ENCODE results near the gene UBE2L5. TPM values are rescaled to one million over a fixed set of nuclear protein-coding genes. Genes with fewer than 3 reads are reported as not detected.

The UBE2L5 gene
- total RNA-seq, 1 experiment from 2014 or later = not detected

GRCh38 chr13:30382836-30383525 lies 39.3 kb upstream of the UBE2L5 start:
- Mint-ChIP-seq H3K9me3 (ENCODE audit: unreplicated experiment) (no peaks in the 10 kb centered on the region), H3K4me3 (ENCODE audit: unreplicated experiment) (no peak overlapping the region), H3K36me3 (ENCODE audit: insufficient read depth, unreplicated experiment) (no peaks in the 10 kb centered on the region), H3K27me3 (ENCODE audit: insufficient read depth, unreplicated experiment) (peaks cover 17% of the 10 kb centered on the region), H3K4me1 (ENCODE audit: insufficient read depth, unreplicated experiment) (no peaks in the 10 kb centered on the region), H3K27ac (ENCODE audit: low read depth, unreplicated experiment) (no peak overlapping the region)
- no peak for DNase-seq (ENCODE audit: unreplicated experiment)
- no TSS peak for BruUV-seq (replicated peaks)
- ChIA-PET POLR2A (interaction anchor here (1.2 to 1.4 kb wide), 2 partner anchors 12 to 267 kb away, joined by 3 to 6 read pairs; no protein-coding TSS in a partner anchor), CTCF (interaction anchor here (0.6 to 0.7 kb wide), 2 partner anchors 128 to 198 kb away, joined by 3 to 4 read pairs; no protein-coding TSS in a partner anchor)
- TF ChIP-seq, protein P1, sequence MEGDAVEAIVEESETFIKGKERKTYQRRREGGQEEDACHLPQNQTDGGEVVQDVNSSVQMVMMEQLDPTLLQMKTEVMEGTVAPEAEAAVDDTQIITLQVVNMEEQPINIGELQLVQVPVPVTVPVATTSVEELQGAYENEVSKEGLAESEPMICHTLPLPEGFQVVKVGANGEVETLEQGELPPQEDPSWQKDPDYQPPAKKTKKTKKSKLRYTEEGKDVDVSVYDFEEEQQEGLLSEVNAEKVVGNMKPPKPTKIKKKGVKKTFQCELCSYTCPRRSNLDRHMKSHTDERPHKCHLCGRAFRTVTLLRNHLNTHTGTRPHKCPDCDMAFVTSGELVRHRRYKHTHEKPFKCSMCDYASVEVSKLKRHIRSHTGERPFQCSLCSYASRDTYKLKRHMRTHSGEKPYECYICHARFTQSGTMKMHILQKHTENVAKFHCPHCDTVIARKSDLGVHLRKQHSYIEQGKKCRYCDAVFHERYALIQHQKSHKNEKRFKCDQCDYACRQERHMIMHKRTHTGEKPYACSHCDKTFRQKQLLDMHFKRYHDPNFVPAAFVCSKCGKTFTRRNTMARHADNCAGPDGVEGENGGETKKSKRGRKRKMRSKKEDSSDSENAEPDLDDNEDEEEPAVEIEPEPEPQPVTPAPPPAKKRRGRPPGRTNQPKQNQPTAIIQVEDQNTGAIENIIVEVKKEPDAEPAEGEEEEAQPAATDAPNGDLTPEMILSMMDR (IDR thresholded peaks at IDR 0.05; ENCODE audit: unreplicated experiment) = no peak
- intact Hi-C loops (cut with micrococcal nuclease) = no loop called here

- Mint-ChIP-seq H3K27me3 (ENCODE audit: insufficient read depth, unreplicated experiment) (no peaks in the 10 kb centered on the region), H3K36me3 (ENCODE audit: insufficient read depth, unreplicated experiment) (no peaks in the 10 kb centered on the region), H3K4me1 (ENCODE audit: insufficient read depth, unreplicated experiment) (no peaks in the 10 kb centered on the region), H3K9me3 (ENCODE audit: unreplicated experiment) (no peaks in the 10 kb centered on the region), H3K27ac (ENCODE audit: low read depth, unreplicated experiment) (no peak overlapping the region), H3K4me3 (ENCODE audit: unreplicated experiment) (no peak overlapping the region)
- ChIA-PET POLR2A (interaction anchor here (0.7 to 1.7 kb wide), 6 partner anchors 34 to 256 kb away, joined by 3 to 7 read pairs (median 4); partner anchors contain the start of gene UBE2L5), CTCF (interaction anchor here (0.8 to 1.5 kb wide), 4 partner anchors 14 to 67 kb away, joined by 3 read pairs; no protein-coding TSS in a partner anchor)
- TF ChIP-seq, protein P1 (IDR thresholded peaks at IDR 0.05; ENCODE audit: unreplicated experiment) = no peak
- no TSS peak for BruUV-seq (replicated peaks)
- intact Hi-C loops (cut with micrococcal nuclease) = no loop called here
- no peak for DNase-seq (ENCODE audit: unreplicated experiment)
Observed at GRCh38 chr13:30388406-30389283, 33.6 kb upstream of the UBE2L5 start.

DNA sequence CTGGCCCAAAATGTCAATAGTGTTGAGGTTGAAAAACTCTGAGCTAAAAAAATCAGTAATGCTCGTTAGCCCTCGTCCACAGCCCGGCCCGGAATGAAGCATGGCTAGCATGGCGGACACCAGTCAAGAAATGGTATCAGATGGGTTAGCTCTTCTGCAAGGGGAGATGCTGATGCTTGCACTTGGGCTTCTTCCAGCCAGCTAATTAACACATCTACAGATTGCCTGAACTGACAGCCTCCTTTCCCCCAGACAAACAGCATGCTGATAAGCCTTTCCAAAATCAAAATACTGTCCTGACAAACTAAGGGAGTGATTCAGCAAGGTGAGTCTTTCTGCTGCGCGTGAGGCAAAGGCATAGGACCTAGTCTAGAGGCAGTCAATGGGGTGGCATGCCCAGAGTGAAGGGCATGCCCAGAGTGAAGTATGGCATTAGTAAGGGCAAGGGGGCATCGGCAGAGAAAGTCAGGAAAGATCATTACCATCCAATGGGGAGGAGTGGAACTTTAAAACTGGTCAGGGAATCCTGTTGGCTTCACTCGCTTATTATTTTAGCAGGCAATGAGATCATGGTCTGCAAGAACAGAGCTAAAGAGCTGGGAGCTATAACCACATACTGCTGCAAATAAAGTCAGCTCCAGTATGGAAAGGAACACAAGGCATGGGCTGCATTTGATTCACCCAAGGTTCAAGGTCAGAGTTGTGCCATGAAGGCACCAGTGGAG lies 30.2 kb upstream of the UBE2L5 start:
- H3K4me3 Mint-ChIP-seq (ENCODE audit: unreplicated experiment) = no peak overlapping the region
- ChIA-PET POLR2A (interaction anchor here (0.6 to 1.4 kb wide), 2 partner anchors 51 to 72 kb away, joined by 3 read pairs; no protein-coding TSS in a partner anchor), CTCF (interaction anchor here (0.6 to 0.9 kb wide), 2 partner anchors 13 to 17 kb away, joined by 3 to 4 read pairs; no protein-coding TSS in a partner anchor)
- H3K9me3 Mint-ChIP-seq (ENCODE audit: unreplicated experiment) = no peaks in the 10 kb centered on the region
- TF ChIP-seq, protein P1 (IDR thresholded peaks at IDR 0.05; ENCODE audit: unreplicated experiment) = no peak
- DNase-seq (ENCODE audit: unreplicated experiment) = no peak
- H3K4me1 Mint-ChIP-seq (ENCODE audit: insufficient read depth, unreplicated experiment) = peaks cover 10% of the 10 kb centered on the region
- no peak overlapping the region for H3K27ac Mint-ChIP-seq (ENCODE audit: low read depth, unreplicated experiment)
- H3K27me3 Mint-ChIP-seq (ENCODE audit: insufficient read depth, unreplicated experiment) = no peaks in the 10 kb centered on the region
- peaks cover 7% of the 10 kb centered on the region for H3K36me3 Mint-ChIP-seq (ENCODE audit: insufficient read depth, unreplicated experiment)
- intact Hi-C loops (cut with micrococcal nuclease) = no loop called here
- BruUV-seq (replicated peaks) = no TSS peak
